HT-29 (cell line): Measurements from ENCODE around the gene CASP9. TPM values are rescaled to one million over a fixed set of nuclear protein-coding genes. Genes with fewer than 3 reads are reported as not detected.
A peak's percentile ranks its signal among the peaks of the same experiment; 100 is the strongest.

ENCODE experiments used
- DNase-seq: peaks from one replicate; pipeline ENCODE4 v3.0.0-alpha.2; 2015; ENCODE audit warnings: low spot score
- total RNA-seq: library from RNA; depleted of rRNA; stranded (reverse); fragments of >200 nt; shearing (Covaris generic); gene quantifications from 2 replicates; pipeline ENCODE4 v1.2.3, GENCODE V29; 2014; rRNA removed

CASP9 gene
- 15.7 and 18.0 TPM in 2 replicates for total RNA-seq

DNA sequence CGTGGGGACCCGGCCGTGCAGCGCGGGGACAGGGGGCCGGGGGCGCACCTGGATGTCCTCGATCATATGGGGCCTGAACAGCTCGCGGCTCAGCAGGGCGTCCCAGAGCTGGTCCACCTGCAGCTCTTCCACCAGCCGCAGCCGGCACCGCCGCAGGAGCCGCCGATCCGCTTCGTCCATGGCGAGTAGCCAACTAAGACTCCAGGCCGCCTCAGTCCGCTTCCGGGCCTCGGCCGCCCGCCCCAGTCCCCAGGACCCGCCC is at the start of gene CASP9:
CASP9 (minus strand) TSS at position 195 of the 262 bp plus-strand sequence; CDS start at position 180, 15 bp downstream.
- DNase-seq, result no peak

GRCh38 chr1:15573477-15573876 is 49.5 kb upstream of the CASP9 start:
- DNase-seq, result no peak

DNA sequence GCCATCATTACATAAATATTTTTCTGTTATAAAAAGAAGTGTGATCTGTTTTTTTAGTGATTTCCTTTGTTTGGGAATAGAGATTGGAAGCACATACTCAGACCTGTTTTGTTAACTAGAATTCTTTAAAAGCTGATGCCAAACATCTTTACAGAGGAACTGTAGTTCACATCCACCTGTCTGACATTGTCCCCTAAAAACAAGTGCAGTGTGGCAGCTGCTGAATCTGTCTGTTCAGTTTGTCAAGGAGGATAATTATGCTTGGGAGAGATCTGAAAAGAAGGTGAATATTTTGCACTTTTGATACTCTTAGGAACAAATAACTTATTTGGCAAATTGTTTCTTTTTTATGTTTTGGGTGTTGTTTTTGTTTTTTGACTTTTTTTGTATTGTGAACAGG is 47.3 kb upstream of the CASP9 start:
- no peak for DNase-seq

- DNase-seq, result no peak
Measured at GRCh38 chr1:15570861-15571260, 46.8 kb upstream of the CASP9 start.

GRCh38 chr1:15568387-15569073 is 44.5 kb upstream of the CASP9 start:
- no peak for DNase-seq

GRCh38 chr1:15559189-15559810 is 35.3 kb upstream of the CASP9 start:
- peak; percentile 76 for DNase-seq

DNA sequence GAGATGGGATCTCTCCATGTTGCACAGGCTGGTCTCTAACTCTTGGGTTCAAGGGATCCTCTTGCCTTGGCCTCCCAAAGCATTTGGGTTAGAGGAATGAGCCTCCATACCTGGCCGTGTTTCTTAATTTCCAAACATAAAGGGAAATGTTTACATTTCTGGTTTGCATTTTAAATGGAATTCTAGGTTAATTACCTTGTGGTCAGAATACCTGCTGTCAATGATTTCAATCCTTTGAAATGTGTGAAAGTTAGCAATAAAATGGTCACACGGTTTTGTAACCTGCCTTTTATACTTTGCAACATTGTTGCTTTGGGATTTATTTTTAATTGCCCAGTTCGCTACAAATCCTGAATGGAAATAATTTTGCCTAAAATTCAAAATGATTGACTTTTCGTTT is 34.5 kb upstream of the CASP9 start:
- DNase-seq, result no peak

- DNase-seq, result no peak
Measured at GRCh38 chr1:15557594-15557993, 33.6 kb upstream of the CASP9 start.

DNA sequence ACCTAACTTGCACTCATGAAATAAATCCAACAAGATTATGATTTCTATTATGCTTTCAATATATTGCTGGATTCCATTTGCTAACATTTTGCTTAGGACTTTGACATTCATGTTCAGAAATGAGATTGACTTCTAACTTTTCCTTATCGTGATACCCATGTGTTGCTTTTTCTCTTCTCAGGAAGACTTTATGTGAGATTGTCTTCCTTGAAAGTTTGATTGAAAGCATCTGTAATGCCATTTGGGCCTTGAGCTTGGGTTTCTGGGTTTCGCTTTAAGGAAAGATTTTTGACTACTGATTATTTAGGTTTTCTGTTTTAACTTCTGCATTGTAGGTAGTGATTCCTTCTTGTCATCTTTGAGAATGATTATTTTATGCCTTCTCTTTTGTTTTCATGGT is 33.0 kb upstream of the CASP9 start:
- DNase-seq, result no peak

DNA sequence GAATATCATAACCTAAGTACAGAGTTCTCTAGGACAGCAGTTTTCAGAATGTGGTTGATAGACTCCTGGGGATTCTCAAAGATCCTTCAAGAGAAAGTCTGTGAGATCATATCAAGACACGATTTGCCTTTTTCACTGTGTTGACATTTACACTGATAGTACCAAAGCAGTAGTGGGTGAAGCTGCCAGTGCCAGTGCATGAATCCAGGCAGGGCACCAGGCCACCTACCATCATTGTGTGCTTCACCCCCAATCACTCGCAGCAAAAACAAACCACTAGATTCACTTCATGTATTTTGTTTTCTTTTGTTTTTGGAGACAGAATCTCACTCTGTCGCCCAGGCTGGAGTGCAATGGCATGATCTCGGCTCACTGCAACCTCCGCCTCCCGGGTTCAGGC is 26.6 kb upstream of the CASP9 start:
- no peak for DNase-seq

DNA sequence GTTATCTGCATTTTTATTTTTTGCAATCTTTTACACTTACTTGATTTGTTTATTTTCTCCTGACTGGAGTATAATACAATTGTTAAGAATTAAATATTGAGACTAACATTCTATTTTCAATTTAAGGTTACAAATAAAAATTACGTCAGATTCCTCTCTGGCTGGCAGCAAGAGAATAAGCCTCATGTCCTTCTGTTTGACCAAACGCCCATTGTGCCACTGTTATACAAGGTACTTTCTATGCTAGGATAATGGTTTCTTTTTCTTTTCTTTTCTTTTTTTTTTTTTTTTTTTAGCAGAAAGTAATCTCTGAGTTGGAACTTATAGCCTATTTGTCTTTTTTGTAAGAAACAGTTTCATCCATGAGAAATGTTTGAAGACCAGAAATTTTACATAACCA is 22.6 kb upstream of the CASP9 start:
- DNase-seq, result no peak

GRCh38 chr1:15543589-15544568 is 19.9 kb upstream of the CASP9 start:
- no peak for DNase-seq

GRCh38 chr1:15543251-15543588 is 19.2 kb upstream of the CASP9 start:
- DNase-seq, result no peak

GRCh38 chr1:15542388-15543250 is 18.6 kb upstream of the CASP9 start:
- DNase-seq, result no peak

DNA sequence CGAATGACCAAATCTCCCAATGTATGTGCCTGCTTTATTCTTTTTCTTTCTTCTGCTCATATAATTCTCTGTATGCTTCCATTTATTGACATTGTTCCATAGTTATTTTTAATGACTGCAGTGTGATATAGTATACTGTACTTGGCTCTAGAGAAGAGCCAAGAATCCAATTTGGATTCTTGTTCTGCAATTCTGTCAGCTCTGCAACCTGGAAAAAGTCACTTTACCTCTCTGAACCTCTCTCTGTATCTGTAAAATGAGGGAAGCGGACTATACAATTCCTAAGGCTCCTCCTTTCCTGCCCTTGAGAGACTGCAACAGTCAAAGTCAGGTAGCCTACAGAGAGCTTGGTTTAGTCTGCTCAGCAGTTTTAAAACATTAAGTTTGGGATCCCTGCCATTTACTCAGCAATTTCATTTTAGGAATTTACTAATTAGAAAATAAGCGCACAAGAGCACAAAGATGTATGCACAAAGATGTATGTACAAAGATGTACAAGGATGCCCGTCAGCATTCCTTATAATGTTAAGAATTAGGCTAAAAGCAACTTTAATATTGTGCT is 17.3 kb upstream of the CASP9 start:
- no peak for DNase-seq

DNA sequence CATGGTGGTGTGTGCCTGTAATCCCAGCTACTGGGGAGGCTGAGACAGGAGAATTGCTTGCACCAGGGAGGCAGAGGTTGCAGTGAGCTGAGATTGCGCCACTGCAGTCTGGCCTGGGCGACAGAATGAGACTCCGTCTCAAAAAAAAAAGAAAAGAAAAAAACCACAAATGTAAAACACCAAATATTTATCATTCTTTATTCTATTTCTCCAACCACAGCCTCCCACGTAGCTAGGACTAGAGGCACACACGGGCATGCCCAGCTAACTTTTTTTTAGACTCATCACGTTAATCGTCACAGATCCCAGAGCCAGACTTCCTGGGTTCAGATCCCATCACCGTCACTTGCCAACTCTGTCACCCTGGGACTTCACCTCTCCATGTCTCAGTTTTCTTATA is 16.2 kb upstream of the CASP9 start:
- no peak for DNase-seq

DNA sequence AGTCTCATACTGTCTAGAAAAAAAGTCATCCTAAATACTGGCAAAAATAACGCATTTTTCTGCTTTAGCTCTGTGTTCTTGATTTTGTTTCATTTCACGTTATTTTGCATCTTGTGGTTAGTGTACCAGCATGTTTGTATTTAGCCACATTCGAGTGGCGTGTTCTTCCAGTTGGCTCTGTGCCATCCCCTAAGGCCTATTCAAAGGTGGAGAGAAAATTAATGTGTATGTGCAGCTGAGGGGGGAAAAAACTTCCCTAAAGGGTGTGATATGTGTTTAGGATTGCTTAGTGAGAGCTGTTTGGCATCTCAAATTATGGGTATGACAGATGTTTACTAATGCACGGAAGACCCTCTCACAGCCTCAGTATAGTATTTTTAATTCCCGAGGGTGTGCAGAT is 14.8 kb upstream of the CASP9 start:
- DNase-seq, result no peak

- no peak for DNase-seq
Measured at GRCh38 chr1:15531682-15532081, 7.7 kb upstream of the CASP9 start.

DNA sequence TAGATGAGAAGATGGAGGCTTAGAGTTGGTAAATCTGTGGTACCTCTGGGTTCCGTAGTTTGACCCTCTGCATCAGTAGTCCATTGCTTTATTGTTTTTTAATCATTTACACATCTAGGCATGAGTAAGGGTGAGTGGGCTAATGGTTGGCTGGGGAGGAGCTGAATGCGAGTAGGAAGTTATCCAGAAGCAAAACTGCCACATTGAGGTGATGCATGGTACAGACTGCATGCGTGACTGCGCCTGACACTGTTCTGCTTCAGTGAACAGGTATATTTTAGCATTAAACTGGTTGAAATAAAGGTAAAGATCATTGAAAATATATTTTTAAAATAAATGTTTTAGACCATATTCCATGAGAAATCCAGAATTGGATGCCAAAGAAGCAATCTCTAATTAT is 7.0 kb upstream of the CASP9 start:
- no peak for DNase-seq

DNA sequence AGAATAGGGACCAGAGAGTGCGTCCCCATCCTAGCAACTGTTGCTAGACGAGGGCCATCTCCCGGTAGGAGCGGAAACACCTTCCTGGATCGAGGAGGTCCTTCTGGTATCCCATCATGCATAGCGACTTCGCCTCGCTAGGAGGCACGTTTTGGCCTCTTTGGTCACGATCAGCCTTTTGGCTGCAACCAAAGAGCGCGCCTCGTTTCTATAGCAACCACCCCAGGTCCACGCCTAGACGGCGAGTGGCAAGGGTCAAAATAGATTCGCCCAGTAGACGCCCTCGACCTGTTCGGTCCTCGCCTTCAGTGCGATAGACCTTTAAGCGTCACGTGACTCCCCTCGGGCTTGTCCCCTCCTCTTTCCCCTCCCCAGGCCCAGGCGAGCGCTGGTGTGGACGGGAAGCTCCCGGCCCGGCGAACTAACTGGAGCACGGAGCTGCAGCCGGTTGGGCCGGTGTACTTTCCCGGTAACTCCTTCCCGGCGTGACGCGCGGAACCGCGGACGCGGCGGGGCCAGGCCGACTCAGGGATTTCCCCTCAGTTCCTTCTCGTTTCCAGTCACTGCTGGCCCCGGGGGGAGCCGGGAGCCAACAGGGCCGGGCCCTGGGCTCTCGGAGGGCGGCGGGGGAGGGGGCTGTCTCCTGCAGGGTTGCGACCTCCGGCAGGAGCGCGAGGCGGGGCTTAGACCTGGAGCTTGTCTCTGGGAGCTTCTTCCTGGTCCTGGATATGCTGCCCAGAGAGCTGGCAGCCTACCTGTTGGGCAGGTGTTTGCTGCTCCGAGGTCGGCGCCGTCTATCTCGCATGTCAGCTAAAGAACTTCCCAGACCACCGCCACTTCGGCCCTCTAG is 2.7 kb upstream of the CASP9 start, which contains the start of gene DNAJC16:
DNAJC16 (plus strand) TSS at position 359 of the 850 bp plus-strand sequence. CDS start 2,258 bp downstream, outside the sequence.
- DNase-seq, result peak; percentile 99
